HEK293 (cell line): ENCODE measurements around the gene CHMP1A.

Source experiments
- ATF2 ChIP-seq: fragments of 450-650 bp; formaldehyde crosslinking; IDR thresholded peaks from 2 replicates; pipeline ENCODE4 v1.5.1; 2016; ENCODE audit warnings: missing biosample characterization, missing genetic modification characterization, low read depth
- KLF1 ChIP-seq: fragments of 450-650 bp; formaldehyde crosslinking; IDR thresholded peaks from 2 replicates; pipeline ENCODE4 v1.5.1; 2016; ENCODE audit warnings: missing biosample characterization, missing genetic modification characterization
- MYNN ChIP-seq: fragments of 450-650 bp; formaldehyde crosslinking; IDR thresholded peaks from 2 replicates; pipeline ENCODE4 v1.5.1; 2016; ENCODE audit warnings: missing biosample characterization, missing genetic modification characterization, borderline replicate concordance
- ZBTB11 ChIP-seq: fragments of 450-650 bp; formaldehyde crosslinking; conservative IDR thresholded peaks from 2 replicates; pipeline ENCODE4 v1.5.1; 2016; ENCODE audit warnings: low read depth, missing biosample characterization, missing genetic modification characterization
- ZBTB21 ChIP-seq: fragments of 450-650 bp; formaldehyde crosslinking; IDR thresholded peaks from 2 replicates; pipeline ENCODE4 v1.5.1; 2017; ENCODE audit warnings: missing biosample characterization, missing genetic modification characterization

GRCh38 chr16:89599451-89599858 is 58.1 kb downstream of the CHMP1A start:
- TF ChIP-seq ZBTB21 (tag by site-specific recombination) (no peak), MYNN (tag by site-specific recombination) (no peak), ATF2 (tag by site-specific recombination) (no peak), KLF1 (tag by site-specific recombination) (peak; percentile 91), ZBTB11 (no peak)
